Motor neuron (in vitro differentiated cells): Measurements from ENCODE around the gene RNF103. TPM values are rescaled to one million over a fixed set of nuclear protein-coding genes. Genes with fewer than 3 reads are reported as not detected.

Experiments
- ATAC-seq, 8 experiments: fragments of 200-7000 bp; cut with Tn5 transposase; replicated peaks in 6 of 8; 2 replicates each; pipeline ENCODE4 v1.8.0; 2021; ENCODE audit warnings: mild to moderate bottlenecking in 8 of 8, moderate library complexity in 8 of 8
- H3K27ac ChIP-seq, 2 donors: fragments of 250-450 bp; sonication (Bioruptor Pico); 2 replicates each; pipeline ENCODE4 v1.9.0; 2021; ENCODE audit warnings: antibody characterized with exemption in 2 of 2, mild to moderate bottlenecking in 2 of 2, moderate library complexity in 1 of 2
- H3K4me1 ChIP-seq, 2 donors: fragments of 250-450 bp; sonication (Bioruptor Pico); replicated peaks in 1 of 2; 2 replicates each; pipeline ENCODE4 v1.6.1; 2021; ENCODE audit warnings: antibody characterized with exemption in 2 of 2, mild to moderate bottlenecking in 2 of 2, moderate library complexity in 1 of 2
- H3K4me3 ChIP-seq, 5 donors: fragments of 250-450 bp; sonication (Bioruptor Pico); 2 replicates each; pipeline ENCODE4 v1.9.0; 2021; ENCODE audit warnings: antibody characterized with exemption in 5 of 5, mild to moderate bottlenecking in 5 of 5, moderate library complexity in 4 of 5
- WGBS, 10 experiments: fragments of 450-650 bp; shearing (Covaris generic); methylation state at CpG; one replicate each; pipeline ENCODE4 v1.0.0; 2022; 5-methylcytosine and 5-hydroxymethylcytosine counted together
- in situ Hi-C, 9 experiments: fragments of 400-800 bp; cut with MboI; loops; one replicate each; pipeline ENCODE4 v1.15.0; 2021; ENCODE audit warnings: low sequenced_read_pairs in 9 of 9, low pct_unique_long_range_greater_than_20kb in 2 of 9; ENCODE audit not compliant: unreplicated experiment in 9 of 9
- total RNA-seq, 8 experiments: library from RNA; unstranded; fragments of 300-600 nt; gene quantifications; 2 replicates each; pipeline versions ENCODE4 v1.2.3 to v1.2.4, GENCODE V29; 2022

The RNF103 gene
- total RNA-seq, 8 experiments from 2014 or later, result 13.5 to 36.2 (median 20.3) TPM

DNA sequence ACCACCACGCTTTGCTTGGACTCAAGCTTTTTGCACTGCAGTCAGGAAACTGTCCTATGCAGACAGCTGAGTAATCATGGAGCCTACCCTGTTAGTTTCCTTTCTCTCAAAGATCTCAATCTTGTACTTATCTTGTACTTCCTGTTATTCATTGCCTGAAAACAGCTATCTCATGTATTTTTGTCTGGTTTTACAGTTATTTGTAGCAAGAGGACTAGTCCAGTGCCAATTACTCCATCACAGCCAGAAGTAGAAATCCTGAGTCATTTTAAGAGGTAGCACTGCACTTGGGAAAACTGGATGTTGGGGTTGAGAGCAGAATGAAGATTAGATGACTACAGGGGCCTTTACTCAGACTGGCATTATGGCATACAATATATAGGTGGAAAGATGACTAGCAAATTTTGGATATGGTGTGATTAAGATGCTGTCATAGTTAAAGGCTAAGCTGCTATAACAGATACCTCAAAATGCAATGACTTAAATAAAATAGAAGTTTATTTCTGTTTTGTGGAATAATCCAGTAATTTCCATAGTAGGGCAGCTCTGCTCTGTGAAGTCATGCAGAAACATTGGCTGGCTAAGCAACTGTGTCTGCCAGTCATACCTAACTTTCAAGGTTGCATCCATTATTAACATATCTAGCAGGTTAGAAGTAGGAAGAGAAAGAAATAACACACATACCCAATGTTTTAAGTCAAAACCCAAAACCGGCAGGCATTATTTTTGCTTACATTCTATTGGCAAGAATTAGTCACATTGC, 39.3 kb downstream of the RNF103 start:
- Histone ChIP-seq H3K4me3 (no peak overlapping the region), H3K4me1 (no peaks in the 10 kb centered on the region), H3K27ac (no peak overlapping the region)
- 42 to 100% (median 86%) methylated on average over 1 to 2 of the region's 2 CpGs; no CpG with 5 or more reads in 1 of the 10 experiments for WGBS, 10 experiments
- no peak for ATAC-seq
- in situ Hi-C loops, result no loop called here

DNA sequence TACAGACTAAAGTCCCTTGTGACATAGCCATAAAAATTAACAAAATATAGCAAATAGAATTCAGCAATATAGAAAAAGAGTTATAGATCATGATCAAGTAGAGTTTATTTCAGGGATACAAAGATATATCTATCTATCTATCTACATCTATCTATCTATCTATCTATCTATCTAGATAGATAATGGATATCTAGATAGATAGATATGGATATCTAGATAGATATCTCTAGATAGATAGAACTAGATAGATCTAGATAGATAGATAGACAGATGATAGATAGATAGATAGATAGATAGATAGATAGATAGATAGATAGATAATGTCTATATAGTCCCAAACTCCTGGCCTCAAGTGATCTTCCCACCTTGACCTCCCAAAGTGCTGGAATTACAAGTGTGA, 43.1 kb downstream of the RNF103 start:
- H3K27ac ChIP-seq, result no peak overlapping the region
- H3K4me3 ChIP-seq, result no peak overlapping the region
- ATAC-seq, result no peak
- H3K4me1 ChIP-seq, result no peaks in the 10 kb centered on the region
- in situ Hi-C loops, result no loop called here

DNA sequence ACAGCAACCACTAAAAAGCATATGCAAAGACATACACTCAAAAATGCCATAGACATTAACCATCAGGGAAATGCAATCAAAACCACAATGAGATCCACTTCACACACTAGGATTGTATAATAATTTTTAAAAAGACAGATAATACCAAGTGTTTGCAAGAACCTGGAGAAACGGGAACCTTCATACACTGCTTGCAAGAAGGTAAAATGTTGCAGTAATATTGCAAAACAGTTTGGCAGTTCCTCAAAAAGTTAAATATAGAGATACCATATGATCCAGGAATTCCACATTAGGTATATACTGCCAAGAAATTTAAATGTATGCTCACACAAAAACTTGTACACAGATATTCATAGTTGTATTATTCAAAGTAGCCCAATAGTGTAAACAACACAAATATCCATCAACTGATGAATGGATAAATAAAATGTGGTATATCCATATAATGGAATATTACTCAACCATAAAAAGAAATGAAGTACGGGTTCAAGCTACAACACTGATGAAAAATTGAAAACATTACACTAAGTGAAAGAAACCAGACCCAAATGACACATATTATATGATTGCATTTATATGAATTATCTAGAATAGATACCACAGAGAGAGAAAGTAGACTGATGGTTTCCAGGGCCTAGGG, 45.7 kb downstream of the RNF103 start:
- Histone ChIP-seq H3K27ac (no peak overlapping the region), H3K4me3 (no peak overlapping the region), H3K4me1 (no peaks in the 10 kb centered on the region)
- 30 to 100% (median 75%) methylated on average over 1 to 2 of the region's 2 CpGs for WGBS, 10 experiments
- in situ Hi-C loops, result no loop called here
- ATAC-seq, result no peak

DNA sequence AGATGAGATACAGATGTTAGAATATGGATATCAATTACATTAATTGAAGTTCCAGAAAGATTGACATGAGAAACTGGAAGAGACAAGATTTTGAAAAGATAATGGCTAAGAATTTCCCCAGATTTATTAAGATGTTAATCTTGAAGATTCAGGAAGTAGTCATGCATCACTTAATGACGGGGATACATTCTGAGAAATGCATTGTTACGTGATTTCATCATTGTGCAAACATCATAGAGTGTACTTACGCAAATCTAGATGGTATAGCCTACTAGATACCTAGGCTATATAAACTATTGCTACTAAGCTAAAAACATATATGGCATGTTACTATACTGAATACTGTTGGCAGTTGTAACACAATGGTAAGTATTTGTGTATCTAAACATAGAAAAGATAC, 53.6 kb downstream of the RNF103 start:
- H3K4me3 ChIP-seq, result no peak overlapping the region
- H3K27ac ChIP-seq, result no peak overlapping the region
- no peak for ATAC-seq
- 58 to 100% (median 94%) methylated on average over 1 to 3 of the region's 3 CpGs; no CpG with 5 or more reads in 2 of the 10 experiments for WGBS, 10 experiments
- in situ Hi-C loops, result loop anchor here in 1 of 9 experiments (25.0 kb wide), 1 partner anchor 142 kb away; the partner anchor contains the start of gene RMND5A
- H3K4me1 ChIP-seq, result no peaks in the 10 kb centered on the region

DNA sequence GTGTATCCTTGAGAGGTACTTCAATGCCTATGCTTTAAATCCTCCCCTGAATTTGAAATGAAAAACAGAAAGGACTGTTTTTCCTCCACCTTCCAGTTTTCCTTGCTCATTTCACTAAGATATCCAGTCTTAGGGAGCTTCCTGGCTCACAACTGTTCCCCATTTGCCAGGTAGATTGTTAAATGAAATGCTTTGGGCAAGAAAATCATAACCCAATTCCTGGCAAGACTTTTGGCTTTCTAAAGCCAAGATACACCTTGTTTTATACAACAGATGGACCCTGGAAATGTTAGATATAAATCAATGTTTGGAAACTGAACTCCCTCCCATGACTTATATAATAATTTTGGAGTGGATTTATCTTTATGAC, 56.9 kb downstream of the RNF103 start:
- ATAC-seq, result no peak
- no peak overlapping the region for H3K27ac ChIP-seq
- in situ Hi-C loops, result loop anchor here in 1 of 9 experiments (25.0 kb wide), 1 partner anchor 145 kb away; the partner anchor contains the start of gene RMND5A
- peaks cover 7 to 8% of the 10 kb centered on the region in 2 donors for H3K4me1 ChIP-seq
- H3K4me3 ChIP-seq, result no peak overlapping the region

DNA sequence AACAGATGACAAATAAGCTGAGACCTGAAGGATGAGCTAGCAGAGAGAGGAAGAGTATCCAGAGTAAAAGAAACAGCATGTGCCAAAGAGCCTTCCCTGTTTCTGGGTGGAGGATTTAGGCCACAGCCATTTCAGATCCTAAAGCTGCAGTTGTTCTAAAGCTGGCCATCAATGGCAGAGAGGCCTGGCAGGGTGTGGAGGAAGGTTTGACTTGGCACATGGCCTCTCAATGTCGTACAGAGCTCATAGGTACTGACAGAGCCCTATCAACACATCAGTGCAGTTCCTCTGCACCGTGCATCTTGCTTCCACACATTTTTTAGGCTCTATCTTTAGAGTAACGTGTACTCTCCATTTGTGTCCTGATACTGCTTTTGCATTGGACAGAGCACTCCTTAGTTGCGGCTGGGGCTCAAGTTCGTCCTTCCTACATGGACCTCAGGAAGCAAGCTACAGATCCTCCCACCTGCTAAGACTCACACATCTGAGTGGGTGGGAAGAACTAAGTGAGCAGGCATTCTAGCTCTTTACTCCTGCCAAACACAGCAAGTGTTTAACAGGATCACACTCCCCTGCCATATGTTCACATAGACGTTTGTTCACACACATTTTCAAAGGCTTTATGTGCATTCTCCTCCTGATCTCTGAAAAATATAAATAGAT, 57.4 kb downstream of the RNF103 start:
- H3K27ac ChIP-seq, result no peak overlapping the region
- H3K4me1 ChIP-seq, result peaks cover 7 to 11% of the 10 kb centered on the region in 2 donors
- in situ Hi-C loops, result loop anchor here in 1 of 9 experiments (25.0 kb wide), 1 partner anchor 146 kb away; the partner anchor contains the start of gene RMND5A
- H3K4me3 ChIP-seq, result no peak overlapping the region
- WGBS, 10 experiments, result 0 to 100% (median 68%) methylated on average over 2 to 6 of the region's 6 CpGs; no CpG with 5 or more reads in 3 of the 10 experiments
- ATAC-seq, result no peak

DNA sequence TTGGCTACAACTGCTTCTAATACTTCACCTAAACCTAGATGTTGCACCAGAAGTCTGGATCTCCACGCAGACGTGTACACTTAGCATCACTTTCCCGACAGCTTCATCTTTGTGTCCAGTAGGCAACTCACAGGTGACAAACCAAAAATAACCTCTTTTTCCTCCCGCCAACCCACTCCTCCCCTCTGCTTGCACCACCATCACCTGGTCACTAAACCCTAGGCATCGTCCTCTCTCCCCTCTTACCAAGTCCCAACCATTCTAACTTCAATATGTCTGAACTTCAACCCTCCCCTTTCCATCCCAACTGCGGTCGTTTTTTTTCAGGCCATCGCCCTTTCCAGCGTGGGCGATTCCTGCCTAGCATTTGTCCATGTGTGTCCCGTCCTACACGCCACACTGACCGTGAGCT, 60.0 kb downstream of the RNF103 start:
- Histone ChIP-seq H3K4me1 (peaks cover 7 to 11% of the 10 kb centered on the region in 2 donors), H3K4me3 (peak overlapping the region; percentile 62 to 89 (median 80)), H3K27ac (peak overlapping the region; percentile 99 to 100)
- no peak for ATAC-seq
- WGBS, 10 experiments, result 49 to 92% (median 74%) methylated on average over 4 to 9 of the region's 13 CpGs; no CpG with 5 or more reads in 2 of the 10 experiments
- in situ Hi-C loops, result loop anchor here in 1 of 9 experiments (25.0 kb wide), 1 partner anchor 149 kb away; the partner anchor contains the start of gene RMND5A

DNA sequence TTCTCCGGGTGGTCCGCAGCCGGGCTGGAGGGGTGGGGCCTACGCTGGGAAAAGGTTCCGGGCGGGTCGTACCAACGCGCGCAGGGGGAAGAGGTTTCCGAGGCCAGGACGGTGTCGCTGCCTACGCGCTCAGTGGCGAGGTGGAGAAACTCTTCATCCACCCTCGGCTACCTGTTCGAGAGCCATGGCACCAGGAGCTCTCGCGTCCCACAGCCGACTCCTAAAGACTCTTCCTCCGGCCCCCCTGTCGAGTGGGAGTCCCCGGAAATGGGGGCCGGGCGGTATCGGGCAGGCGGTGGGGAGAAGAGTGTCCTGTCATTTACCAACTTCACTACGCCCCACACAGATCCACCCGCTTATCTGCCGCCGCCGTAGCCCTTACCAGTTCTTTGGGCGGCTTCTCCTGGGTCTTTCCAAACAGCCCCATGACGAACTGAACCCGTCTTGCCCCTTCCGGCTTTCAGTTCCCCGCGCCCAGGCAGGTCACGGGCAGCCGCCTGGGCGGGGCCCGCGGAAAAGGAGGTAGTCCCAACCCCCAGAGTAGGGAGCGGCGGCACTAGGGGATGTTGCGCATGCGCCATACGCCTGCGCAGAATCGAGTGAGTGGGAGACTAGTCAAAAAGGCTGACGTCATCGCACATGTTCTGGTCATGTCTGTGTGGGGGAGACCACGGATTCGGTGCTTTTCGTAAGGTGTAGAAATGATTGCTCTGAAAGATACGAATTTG, 60.6 kb downstream of the RNF103 start, which contains the start of gene CHMP3:
CHMP3 (minus strand) TSS at position 522 of the 728 bp plus-strand sequence; CDS start at position 427, 95 bp downstream.
- in situ Hi-C loops, result loop anchor here in 1 of 9 experiments (25.0 kb wide), 1 partner anchor 149 kb away; the partner anchor contains the start of gene RMND5A
- Histone ChIP-seq H3K4me3 (peak within 1 kb of the TSS; percentile 62 to 89 (median 80)), H3K27ac (peak within 1 kb of the TSS; percentile 99 to 100), H3K4me1 (peaks cover 7 to 11% of the 10 kb centered on the region in 2 donors)
- peak; percentile 88 to 95 (median 91) for ATAC-seq
- WGBS, 10 experiments, result 0 to 2% (median 0%) methylated on average over 2 to 9 of the region's 57 CpGs; no CpG with 5 or more reads in 7 of the 10 experiments

DNA sequence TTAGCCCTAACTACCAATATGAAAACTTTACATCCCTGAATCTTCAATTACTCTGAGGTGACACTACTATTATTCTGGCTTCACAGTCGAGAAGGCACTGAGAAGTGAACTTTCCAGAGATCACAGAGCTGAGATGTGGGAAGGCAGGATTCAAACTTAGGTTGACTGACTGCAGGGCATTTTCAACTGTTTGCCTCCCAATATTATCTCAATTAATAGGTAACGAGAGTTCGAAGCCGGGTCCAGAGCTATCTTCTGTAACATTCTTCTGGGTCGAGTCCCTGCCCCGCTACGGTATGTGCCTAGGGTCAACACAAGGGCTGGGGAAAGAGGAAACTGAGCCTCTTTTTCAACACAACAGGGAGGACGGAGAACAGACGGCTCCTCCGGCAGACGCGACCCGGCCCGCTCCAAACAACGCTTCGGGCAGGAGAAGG, 61.2 kb downstream of the RNF103 start:
- Histone ChIP-seq H3K4me1 (peaks cover 7 to 11% of the 10 kb centered on the region in 2 donors), H3K27ac (peak overlapping the region; percentile 99 to 100), H3K4me3 (peak overlapping the region; percentile 62 to 89 (median 80))
- no peak for ATAC-seq
- 0 to 4% (median 1%) methylated on average over 1 to 7 of the region's 16 CpGs; no CpG with 5 or more reads in 4 of the 10 experiments for WGBS, 10 experiments
- in situ Hi-C loops, result loop anchor here in 1 of 9 experiments (25.0 kb wide), 1 partner anchor 150 kb away; the partner anchor contains the start of gene RMND5A

DNA sequence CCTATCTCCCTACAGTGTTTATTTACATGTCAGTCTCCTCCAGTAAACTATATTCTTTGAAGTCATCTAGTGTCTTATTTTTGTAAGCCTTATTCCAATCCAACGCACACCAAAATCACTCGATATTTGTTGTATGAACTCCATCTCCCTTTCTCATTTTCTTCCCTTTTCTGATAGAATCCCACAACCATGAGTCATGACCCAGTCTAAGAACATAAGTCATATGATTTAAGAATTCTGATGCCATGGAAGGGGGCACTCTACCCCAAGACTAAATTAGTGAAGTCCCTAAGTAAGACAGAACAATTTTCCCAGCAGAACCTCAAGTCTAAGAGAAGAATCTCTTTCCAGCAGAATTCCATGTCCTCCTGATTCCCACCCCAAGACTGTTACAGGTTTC, 65.8 kb downstream of the RNF103 start:
- WGBS, 10 experiments, result 80 to 100% (median 100%) methylated on average over 1 to 2 of the region's 2 CpGs
- in situ Hi-C loops, result loop anchor here in 1 of 9 experiments (25.0 kb wide), 1 partner anchor 154 kb away; the partner anchor contains the start of gene RMND5A
- H3K4me1 ChIP-seq, result peaks cover 3 to 8% of the 10 kb centered on the region in 2 donors
- H3K4me3 ChIP-seq, result no peak overlapping the region
- ATAC-seq, result no peak
- H3K27ac ChIP-seq, result no peak overlapping the region

DNA sequence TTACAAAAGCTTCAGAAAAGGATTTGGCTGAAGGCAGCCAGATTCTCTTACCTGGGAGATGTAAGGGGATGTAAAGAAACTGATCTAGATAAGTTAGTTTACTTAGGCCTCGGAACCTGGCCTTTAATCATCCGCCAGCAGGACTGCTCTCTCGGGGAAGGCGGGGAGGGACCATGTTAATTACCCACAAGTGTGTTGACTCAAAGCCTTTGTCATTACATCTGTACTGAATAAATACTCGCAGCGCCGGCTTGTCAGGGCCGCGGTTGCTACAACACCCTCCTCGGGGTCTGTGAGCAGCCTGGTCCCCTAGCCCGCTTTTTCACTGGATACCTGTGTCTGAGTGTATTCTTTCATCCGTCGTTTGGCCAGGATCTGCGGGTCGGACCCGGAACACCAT, 67.2 kb downstream of the RNF103 start:
- peak in 3 of 8 experiments; percentile 32 to 75 (median 72) for ATAC-seq
- no peak overlapping the region for H3K4me3 ChIP-seq
- no peak overlapping the region for H3K27ac ChIP-seq
- in situ Hi-C loops, result loop anchor here in 1 of 9 experiments (25.0 kb wide), 1 partner anchor 156 kb away; the partner anchor contains the start of gene RMND5A
- 45 to 100% (median 88%) methylated on average over 2 to 14 of the region's 16 CpGs; no CpG with 5 or more reads in 1 of the 10 experiments for WGBS, 10 experiments
- H3K4me1 ChIP-seq, result peaks cover 0 to under 1% of the 10 kb centered on the region in 2 donors
